NB4 (cell line): ENCODE results near the gene ONECUT3.

Source experiments
- DNase-seq: peaks from one replicate; pipeline ENCODE4 v3.0.0; 2010; ENCODE audit warnings: low read depth
- H3K4me3 ChIP-seq: one replicate; pipeline ENCODE4 v1.5.1; 2011; ENCODE audit warnings: mild to moderate bottlenecking, low read depth, low read length, moderate library complexity
- MAX ChIP-seq: IDR thresholded peaks from 2 replicates; pipeline ENCODE4 v1.6.1; 2011; ENCODE audit warnings: low read depth, low read length
- MYC ChIP-seq: IDR thresholded peaks from 2 replicates; pipeline ENCODE4 v1.6.1; 2011; ENCODE audit warnings: low read depth, low read length
- POLR2A ChIP-seq: IDR thresholded peaks from 2 replicates; pipeline ENCODE4 v1.6.1; 2011; ENCODE audit warnings: mild to moderate bottlenecking; ENCODE audit not compliant: insufficient read length; ENCODE audit errors: extremely low read depth
- TF ChIP-seq, protein P1 (sequence below): IDR thresholded peaks from one replicate; pipeline ENCODE4 v1.5.1; 2012; ENCODE audit warnings: low read depth, low read length

Gene ONECUT3

GRCh38 chr19:1807030-1807694 is 53.9 kb downstream of the ONECUT3 start:
- H3K4me3 ChIP-seq: no peak overlapping the region
- no peak for DNase-seq
- no peak for TF ChIP-seq MYC
- no peak for TF ChIP-seq POLR2A
- TF ChIP-seq, protein P1, sequence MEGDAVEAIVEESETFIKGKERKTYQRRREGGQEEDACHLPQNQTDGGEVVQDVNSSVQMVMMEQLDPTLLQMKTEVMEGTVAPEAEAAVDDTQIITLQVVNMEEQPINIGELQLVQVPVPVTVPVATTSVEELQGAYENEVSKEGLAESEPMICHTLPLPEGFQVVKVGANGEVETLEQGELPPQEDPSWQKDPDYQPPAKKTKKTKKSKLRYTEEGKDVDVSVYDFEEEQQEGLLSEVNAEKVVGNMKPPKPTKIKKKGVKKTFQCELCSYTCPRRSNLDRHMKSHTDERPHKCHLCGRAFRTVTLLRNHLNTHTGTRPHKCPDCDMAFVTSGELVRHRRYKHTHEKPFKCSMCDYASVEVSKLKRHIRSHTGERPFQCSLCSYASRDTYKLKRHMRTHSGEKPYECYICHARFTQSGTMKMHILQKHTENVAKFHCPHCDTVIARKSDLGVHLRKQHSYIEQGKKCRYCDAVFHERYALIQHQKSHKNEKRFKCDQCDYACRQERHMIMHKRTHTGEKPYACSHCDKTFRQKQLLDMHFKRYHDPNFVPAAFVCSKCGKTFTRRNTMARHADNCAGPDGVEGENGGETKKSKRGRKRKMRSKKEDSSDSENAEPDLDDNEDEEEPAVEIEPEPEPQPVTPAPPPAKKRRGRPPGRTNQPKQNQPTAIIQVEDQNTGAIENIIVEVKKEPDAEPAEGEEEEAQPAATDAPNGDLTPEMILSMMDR: no peak

DNA sequence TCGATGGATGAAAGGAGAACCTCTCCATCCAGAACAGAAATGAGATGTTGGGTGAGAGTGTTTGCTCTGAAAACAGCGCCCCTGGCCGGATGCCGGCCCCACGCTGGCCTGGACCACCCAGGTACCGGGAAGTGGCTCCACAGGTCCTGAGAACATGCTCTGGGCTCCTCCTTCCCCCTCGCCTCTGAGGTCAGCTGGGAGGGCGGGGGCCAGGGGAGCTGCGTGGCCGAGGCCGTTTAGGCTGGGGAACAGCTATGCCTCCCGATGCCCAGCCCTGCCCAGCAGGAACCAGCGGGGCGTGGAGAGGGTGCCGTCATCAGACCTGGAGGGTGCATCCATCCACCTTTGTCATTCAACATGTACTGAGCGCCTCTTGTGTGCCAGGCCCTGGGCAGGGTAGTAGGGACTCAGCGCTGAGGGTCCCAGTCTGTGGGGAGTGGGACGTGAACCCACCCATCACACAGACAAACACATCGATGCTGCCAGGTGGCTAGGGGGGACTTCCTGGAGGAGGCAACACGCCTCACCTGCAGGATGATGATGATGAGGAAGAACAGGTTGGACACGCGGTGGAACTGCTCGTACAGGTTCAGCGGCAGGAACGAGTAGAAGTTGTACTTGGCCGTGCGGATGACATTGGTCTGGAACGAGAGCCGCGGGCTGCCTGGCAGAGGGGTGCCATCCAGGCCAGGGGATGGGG is 54.5 kb downstream of the ONECUT3 start:
- TF ChIP-seq POLR2A: no peak
- TF ChIP-seq, protein P1: no peak
- no peak for TF ChIP-seq MYC
- no peak for TF ChIP-seq MAX
- no peak overlapping the region for H3K4me3 ChIP-seq
- DNase-seq: no peak

DNA sequence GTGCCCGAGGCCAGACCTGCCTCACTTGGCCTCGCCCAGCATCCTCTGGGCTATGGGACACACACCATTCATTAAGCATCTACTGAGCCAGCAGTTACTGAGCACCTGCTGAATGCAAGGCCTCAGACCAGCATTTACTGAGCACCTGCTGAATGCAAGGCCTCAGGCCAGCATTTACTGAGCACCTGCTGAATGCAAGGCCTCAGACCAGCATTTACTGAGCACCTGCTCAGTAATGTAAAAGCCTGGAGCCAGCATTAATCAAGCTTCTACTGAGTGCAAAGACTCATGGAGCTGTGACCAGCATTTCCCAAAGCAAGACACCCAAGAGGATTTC is 55.1 kb downstream of the ONECUT3 start:
- no peak overlapping the region for H3K4me3 ChIP-seq
- DNase-seq: no peak
- TF ChIP-seq, protein P1: no peak
- TF ChIP-seq MYC (no peak), MAX (no peak)

DNA sequence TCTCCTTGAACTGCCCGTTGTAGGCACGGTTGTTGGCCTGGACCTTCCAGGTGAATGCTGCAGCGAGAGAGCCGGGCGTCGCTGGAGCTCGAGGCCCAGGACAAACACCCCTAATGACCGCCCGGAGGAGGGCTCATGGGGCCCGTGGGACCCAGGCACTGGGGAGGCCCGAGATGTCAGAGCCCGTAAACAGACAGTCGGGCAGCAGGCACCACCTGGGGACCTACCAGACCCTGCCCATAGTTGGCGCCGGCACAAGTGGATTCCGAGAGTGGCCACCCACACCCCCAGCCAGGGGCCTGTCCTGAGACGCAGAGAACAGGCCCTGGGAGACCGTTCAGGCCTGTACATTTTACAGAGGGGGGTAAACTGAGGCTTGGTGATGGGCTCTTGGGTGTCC is 56.4 kb downstream of the ONECUT3 start:
- no peak for DNase-seq
- H3K4me3 ChIP-seq: no peak overlapping the region
- TF ChIP-seq MAX (no peak), MYC (no peak), POLR2A (no peak)
- TF ChIP-seq, protein P1: no peak

- no peak overlapping the region for H3K4me3 ChIP-seq
- DNase-seq: no peak
- TF ChIP-seq, protein P1: no peak
- no peak for TF ChIP-seq POLR2A
- TF ChIP-seq MYC: no peak
- TF ChIP-seq MAX: no peak
Observed at GRCh38 chr19:1810439-1811160, 57.3 kb downstream of the ONECUT3 start.
